DMS114 treated with DMSO at 0.1 percent for 48 hours (cell line): ENCODE measurements around the gene SEMA4C.

ENCODE experiments used
- DNase-seq: peaks from one replicate; lab custom pipeline; 2025; ENCODE audit not compliant: unreplicated experiment; lab: John Stamatoyannopoulos, UW

The SEMA4C gene

DNA sequence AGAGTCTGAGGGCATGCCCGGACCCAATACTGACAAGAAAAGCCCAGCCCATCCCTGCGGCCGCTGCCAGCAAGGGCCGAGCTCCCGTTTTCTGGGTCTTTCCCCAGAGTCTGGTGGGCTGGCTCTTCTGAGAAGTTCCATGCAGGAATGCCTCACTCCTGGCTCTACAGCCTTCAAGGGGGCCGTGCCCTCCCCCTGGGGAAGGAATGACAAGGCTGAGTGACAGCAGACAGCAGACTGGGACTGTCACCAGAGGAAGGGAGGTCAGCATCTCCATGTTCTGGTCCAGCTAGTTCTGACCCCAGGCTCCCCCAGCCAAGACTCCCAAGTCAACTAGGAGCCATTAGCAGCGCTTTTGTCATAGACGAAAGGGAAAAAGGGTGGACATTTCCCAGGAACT, 13.0 kb upstream of the SEMA4C start:
- DNase-seq: no peak

DNA sequence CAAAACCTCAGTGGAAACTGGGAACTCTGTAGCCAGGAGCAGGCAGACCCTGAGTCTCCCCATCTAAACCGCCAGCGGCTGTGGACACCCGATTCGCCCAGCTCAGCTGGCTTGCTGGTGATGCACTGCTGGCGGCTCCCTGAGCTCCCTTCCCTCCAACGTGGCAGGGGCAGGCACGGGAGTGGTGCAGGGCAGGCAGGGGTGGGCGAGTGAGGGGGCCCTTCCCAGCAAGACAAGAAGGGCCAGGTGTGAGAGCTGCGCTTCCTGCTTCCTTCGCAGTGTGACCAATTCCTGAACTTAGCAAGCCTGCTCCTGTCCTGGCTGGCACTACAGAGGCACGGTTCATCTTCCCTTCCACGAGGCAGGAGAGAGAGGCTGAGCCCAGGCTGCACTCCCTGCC, 12.3 kb upstream of the SEMA4C start:
- no peak for DNase-seq

DNA sequence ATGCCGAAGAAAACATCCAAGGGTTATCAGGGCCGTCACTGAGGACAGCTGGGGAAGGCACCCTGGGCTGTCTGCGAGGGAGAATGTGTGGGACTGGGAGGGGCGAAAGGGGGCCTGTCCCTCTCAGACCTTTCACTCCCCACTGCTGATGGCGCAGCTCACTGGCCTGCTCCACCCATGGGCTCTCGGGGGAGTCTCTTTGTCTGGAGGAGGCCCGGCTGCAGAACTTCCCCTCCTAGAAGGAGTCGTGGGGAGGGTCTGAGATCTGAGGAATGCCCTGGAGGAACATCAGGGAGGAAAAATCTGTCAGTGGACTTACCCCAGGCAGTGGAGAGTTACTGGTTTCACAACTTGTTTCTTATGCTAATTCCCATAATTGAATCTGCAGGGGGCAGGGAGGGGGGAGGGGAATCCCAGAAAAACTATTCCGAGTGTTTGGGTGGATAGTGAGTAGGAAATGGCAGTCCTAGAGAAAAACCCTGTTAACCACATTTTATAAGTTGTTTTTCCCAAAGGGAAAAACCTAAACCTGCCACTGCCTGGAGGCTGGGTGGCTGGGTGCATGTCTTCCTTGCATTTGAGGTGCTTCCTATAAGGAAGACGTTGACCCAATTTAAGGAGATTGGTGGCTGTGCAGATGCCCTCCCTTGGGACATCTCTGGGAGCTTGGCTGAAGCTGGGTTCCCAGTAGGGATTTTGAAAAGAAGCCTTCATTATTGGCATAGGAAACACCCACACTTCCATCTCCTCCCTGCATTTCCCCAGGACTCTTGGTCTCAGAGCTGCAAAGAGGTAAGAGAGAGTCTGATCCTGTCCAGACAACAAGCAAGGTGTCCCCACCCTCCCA, 11.7 kb upstream of the SEMA4C start:
- no peak for DNase-seq

DNA sequence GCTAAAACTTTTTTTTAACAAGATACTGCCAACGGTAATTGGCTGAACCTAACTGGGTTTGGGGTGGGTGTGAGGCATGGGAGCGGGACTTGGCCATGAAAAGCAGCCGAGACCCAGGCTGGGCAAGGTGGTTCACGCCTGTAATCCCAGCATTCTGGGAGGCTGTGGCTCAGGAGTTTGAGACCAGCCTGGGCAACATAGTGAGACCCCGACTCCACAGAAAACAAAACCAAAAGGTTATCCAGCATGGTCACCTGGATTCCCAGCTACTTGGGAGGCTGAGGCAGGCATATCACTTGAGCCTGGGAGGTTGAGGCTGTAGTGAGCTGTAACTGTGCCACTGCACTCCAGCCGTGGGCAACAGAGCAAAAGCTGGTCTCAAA, 11.0 kb upstream of the SEMA4C start:
- DNase-seq: no peak

DNA sequence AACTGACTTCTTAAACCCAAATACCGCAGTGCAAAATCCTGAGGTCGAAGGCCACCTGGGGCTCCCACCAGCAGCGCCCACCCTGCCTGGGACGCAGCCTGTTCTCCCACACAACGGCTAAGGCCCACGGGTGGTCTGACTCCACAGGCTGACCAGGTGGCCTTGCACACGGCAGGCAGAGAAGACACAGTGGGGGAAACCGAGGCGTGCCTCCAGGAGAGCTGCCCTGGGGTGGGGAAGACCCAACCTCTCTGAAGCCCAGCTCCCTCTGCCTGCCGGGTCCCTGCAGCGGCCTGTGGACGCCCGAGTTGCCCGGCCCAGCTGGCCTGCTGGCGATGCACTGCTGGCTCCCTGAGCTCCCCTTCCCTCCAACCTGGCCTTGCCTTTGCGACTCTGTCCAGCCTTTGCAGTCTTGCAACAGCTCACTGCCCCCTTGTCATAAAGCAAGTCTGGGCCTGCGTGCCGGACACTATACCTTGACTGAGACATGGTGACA, 9.7 kb upstream of the SEMA4C start:
- no peak for DNase-seq

DNA sequence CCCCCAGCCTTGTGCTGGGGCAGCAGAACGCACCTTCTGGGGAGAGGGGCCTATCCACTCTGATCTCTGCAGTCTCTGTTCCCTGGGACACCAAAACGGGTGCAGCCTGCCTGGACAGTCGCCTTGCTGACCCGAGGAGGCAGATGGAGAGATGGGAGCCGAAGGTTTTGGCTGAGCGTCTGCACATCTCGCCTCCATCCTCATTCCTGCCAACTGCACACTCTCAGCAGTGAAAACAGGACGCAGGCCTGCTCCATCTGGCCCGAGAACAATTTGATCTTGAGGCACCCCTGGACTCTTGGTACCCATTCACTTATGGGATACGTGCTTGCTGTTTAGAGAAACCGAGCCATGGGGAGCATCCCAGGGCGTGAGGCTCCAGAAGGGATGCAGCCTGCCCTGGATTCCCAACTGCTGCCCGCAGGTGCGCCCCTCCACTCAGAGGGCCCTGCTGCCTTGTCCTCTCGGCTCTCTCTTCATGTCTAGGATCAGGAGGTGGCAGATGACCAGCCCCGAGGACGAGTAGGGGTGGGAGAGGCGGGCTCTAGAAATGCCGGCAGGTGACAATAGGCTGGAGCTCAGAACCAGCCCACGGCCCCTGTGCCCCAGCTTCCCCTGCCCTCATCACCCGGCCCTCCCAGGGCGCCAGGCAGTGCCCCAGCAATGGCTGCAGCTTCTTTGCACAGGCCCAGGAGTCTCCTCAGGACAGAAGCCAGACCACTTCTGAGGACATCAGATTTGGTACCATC, 9.1 kb upstream of the SEMA4C start:
- no peak for DNase-seq

DNA sequence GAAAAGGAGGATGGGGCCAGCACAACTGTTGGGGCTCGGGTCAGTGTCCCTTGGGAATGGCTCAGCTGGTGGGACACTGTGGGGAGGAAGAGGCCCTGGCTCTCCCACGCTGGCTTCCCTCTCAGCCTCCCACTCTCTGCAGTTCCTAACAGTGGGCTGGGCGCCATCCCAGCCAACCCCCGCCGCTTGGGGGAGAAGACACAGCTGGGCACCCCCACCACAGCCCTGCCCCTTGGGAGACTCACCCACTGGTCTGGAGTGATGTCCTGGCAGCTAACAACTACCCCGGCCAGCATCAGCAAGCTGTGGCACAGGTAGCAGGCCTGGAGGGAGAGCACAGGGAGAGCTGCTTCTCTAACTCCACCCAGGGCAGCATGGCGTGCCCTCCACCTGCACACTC, 8.3 kb upstream of the SEMA4C start:
- DNase-seq: no peak

DNA sequence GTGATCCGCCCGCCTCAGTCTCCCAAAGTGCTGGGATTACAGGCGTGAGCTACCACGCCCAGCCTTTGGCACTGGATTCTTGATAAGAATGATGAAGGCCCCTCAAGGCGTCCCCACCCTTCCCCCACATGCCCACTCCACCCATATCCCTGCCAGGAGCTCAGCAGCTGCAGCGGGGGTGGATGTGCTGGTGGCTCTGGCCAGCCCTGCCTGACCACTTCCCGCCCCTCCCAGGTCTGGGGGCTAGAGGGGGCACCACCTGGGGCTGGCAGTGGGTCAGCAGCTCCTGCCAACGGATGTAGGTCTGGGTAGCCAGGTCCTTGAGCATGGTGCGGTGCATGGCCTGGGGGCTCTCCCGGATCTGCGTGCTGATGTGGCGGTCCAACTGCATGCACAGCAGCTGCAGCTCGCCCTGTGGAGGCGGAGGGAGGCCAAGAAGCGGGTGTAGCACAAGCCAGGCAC, 7.8 kb upstream of the SEMA4C start:
- no peak for DNase-seq

DNA sequence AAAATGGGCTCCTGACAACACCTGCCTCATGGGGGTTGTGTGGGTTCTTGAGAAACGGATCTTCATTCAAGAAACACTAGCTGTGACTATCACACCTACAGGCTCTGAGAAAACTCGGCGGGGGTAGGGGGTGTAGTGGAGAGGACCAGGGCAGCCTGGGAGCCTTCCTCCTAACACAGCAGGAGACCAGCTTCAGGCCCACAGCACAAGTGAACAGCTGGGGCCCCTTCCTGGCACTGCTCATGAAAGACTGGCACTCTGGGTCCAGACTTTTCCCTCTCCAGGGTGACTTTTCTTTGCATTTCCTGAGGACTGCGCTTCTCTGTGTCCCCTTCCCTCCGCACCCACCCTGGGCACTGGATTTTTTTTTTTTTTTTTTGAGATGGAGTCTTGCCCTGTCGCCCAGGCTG, 7.2 kb upstream of the SEMA4C start:
- no peak for DNase-seq

DNA sequence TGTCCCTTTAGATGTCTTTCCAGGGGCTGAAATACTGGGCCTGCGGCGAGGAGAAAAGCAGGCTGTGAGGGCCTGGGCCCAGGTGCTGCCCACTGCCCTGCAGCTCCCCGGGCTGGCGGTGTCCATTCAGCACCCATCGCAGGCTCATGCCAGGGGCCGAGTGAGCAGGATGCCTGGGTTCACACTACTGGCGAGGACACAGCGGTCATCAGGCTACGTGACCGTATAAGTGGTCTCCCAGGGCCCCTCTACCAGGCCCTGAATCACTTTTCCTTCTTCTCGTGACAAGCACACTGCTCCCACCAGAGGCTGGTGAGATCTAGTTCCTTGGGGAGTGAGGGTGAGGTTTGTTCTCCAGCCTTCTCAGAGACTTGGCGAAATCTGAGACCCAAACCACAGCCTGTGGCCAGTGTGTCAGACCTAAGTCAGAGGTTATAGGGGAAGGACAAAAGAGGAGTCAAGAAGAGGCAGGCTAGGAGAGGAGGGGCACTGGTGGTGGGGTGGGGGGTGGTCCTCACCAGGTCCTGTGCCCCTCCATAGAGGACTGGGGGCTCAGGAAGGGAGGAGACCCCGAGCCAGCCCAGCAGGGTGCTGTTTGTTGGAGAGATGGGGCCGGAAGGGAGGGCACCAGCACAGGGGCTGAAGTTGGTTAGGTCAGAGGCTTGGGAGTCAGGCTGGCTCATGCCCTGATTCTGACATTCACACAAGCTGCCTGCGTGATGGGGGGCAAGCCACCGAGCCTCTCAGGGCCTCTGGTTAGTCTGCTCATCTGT, 6.6 kb upstream of the SEMA4C start:
- no peak for DNase-seq

DNA sequence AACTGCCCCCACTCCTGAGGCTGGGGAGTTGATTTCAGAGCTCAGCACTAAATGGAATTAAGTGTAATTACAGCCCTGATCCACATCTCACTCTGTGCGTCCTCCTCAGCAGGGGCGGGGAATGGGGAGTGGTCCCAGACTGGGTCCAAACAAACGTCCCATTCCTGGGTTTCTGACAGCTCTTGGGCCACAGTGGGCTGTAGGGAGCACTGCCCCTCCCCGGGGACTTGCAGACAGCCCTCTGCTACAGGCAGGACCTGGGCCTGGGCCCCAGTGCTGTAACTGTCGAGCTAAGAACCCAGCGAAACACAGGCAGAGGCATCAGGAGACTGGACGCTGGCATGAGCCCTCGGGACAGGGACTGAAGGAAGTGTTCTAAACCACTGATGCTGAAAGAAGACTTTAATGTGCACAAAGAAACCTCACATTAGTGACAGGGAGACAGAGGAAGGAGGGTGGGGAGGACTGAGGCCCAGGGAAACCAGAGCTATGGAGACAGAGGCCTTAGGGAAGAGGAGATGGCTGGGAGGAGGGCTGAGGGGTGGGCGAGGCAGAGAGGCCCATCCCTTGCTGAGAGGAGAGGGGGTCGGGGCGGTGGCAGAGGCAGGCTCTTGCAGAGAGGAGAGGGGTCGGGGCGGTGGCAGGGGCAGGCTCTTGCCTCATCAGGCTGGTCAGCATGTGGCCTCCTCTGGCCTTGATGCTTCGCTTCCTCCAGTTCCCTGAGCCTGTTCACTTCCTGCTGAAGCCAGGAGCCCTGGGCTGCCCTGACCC, 5.8 kb upstream of the SEMA4C start:
- no peak for DNase-seq

DNA sequence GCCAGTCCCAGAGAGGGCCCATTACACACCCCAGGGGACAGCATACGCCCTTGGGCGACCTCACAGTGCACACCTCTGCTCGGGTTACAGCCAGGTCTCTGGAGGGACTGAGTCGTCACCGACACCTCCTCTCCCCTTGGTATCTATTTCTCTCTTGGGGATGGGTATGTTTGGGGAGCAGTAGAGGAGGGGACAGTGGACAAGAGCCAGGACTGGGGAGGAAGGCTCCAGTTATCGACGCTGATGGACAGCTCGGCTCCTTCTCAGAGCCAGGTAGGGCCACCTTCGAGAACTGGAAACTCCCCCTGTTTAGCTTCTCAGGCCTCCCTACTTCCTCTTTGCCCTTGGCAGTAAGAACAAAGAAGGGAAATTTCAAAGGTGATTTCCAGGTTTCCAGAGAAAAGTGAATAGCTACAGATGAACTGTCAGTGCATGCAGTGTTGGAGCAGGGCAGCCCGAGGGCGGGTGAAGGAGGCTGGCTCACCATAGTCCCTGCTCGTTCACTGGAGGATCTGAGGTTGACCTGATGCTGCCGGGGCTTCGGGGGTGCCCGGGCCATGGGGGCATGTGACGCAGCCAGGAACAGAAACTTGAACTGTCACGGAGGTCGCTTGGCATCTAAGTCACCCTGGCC, 4.4 kb upstream of the SEMA4C start:
- no peak for DNase-seq

DNA sequence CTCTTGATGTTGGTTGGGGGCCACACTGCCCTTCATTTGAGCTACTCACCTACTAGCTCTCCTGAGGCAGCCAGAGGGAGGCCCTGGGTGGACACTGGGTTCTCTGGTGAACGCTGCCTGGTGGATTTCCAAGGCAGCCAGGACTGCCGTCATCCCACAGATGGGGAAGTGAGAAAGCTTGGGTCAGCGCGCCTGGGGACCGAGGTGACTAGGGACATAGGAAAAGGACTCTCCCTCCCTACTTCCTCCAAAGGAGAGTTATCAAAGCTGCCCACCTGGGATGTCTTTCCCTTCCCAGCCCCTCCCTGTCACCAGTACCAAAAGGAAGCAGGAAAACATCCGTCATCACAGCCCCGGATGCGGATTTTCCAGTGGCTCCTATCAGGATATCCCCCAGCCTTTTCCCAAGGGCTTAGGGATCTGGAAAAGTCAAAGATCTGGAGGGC, 3.8 kb upstream of the SEMA4C start:
- no peak for DNase-seq

DNA sequence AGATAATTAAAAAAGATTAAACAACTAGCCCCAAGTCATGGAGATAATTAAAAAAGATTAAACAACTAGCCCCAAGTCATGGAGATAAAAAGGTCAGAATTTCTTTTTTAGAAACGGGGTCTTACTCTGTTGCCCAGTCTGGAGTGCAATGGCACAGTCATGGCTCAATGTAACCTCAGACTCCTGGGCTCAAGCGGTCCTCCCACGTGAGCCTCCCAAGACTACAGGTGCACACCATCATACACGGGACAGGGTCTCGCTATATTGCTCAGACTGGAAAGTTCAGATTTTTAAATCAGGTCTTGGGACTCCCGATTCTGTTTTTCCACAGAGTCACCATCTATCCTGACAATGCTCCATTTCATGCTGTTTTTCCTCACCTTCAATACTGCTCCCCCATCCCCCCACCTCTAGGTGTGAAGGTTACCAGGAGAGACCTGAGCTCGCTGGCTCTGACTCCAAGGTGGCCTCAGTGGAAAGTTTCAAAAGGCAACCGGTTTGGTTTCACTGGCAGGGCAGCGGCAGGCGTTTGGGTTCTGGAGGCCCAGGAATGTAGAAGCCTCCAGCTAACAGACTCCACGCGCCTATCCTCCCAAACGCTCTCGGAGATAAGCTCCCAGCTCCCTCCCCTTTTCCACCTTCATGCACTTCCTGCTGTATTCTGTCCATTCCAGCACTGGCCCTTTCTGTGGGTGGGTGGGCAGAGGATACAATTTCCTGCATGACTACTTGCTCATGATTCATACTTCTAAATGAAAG, 2.9 kb upstream of the SEMA4C start:
- DNase-seq: no peak

DNA sequence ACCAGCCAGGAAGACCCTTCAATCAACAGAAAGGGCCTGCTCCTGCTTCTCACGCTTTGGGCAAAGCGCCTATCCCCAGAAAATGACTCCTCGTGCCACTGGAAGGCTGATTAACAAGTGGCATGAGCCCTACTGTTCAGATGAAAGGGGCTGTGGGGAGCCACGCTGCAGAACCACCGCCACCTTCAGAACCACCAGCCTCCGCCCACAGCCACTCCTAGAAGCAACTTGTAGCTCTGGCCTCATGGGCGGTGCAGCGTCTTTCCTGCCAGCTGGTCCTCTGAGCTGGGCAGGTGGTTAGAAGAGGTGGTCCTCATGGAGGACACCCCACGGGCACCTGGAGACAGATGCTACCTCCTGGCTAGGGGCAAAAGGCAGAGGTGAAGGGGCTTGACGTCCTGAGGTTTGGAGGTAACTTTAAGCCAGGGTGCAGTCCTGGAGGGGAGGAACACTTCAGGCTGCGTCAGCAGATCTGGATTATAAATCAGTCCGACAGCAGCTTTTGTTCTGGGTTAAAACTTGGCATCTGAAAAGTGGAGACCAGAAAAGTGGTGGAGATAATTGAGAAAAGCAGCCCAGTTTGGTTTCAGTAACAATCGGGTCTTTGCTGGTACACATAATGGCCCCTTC, 861 bp upstream of the SEMA4C start:
- peak; percentile 25 for DNase-seq

DNA sequence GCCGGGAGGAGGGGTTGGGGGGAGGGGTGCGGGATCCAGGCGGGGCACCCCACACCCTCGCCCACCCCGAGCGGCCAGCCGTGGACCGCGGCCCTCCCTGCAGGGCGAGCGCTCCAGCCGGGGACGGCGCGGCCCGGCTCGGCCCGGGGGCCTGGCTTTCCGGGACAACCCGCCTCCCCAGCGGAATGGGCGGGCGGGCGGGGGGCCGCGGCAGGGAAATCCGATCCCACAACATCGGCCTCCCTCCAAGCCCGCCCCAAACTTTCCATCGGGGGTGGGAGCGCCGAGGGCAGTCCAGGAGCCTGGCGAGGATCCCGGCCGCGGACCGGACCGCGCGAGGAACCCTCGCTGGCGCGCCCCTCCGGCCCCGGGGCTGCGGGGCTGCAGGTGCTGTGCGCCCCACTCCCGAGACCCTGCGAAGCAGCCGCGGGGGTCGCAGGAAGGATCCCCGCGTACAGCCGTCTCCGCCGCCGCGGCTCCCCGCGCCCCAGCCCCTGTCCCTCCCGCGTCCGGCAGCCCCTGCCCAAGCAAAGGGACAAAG, 529 bp downstream of the SEMA4C start:
- no peak for DNase-seq

DNA sequence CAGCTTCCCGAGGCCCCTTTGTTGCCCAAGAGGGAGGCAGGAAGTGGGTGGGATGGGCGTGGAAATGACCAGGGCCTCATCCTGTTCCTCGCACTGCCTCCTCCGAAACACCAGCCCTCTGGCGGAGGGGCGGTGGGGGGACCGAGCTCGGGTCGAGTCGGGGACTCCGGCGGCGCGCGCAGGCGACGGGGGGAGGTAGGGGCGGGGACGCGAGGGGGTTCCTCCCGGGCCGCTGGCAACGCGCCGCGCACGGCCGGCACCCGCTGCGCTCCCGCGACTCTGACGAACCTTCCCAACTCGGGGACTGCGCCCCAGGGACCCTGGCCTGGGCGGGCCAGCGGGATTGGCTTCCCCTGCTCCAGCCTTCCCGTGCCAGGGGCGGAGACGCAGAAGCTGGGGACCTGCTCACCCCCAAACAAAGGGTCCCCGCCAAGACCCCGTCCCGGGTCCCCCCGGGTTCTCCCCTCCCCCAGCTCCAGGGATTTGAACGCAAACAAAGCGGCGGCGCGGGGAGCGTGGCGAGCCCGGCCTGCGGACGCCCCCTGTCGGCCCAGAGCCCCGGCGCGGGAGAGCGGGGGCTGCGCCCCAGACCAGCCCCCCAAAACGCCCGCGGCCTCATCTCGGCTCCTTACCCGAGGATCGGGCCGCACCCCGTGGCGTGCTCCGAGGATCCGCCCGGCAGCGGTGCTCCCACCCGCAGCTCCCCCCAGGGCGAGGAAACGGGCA, 1.2 kb downstream of the SEMA4C start:
- peak; percentile 59 for DNase-seq
